GM13976 (cell line): ENCODE data around the gene PTGR3.

Experiments
- DNase-seq: peaks from one replicate; pipeline ENCODE4 v3.0.0; 2012; ENCODE audit warnings: low spot score
- in situ Hi-C: fragments of 300-500 bp; cut with MboI; formaldehyde crosslinking; loops from one replicate; pipeline ENCODE4 v1.12.0; 2022; ENCODE audit warnings: low sequenced_read_pairs, mixed read lengths, inconsistent platforms; ENCODE audit not compliant: unreplicated experiment
- TF ChIP-seq, protein P1 (sequence below): IDR thresholded peaks from 2 replicates; pipeline ENCODE4 v1.5.1; 2012; ENCODE audit warnings: borderline replicate concordance, mild to moderate bottlenecking; ENCODE audit not compliant: insufficient read depth; ENCODE audit errors: extremely low read depth, missing control alignments, control extremely low read depth

Gene PTGR3

GRCh38 chr18:75216212-75216910 lies 7.4 kb upstream of the PTGR3 start:
- in situ Hi-C loops = no loop called here
- TF ChIP-seq, protein P1, sequence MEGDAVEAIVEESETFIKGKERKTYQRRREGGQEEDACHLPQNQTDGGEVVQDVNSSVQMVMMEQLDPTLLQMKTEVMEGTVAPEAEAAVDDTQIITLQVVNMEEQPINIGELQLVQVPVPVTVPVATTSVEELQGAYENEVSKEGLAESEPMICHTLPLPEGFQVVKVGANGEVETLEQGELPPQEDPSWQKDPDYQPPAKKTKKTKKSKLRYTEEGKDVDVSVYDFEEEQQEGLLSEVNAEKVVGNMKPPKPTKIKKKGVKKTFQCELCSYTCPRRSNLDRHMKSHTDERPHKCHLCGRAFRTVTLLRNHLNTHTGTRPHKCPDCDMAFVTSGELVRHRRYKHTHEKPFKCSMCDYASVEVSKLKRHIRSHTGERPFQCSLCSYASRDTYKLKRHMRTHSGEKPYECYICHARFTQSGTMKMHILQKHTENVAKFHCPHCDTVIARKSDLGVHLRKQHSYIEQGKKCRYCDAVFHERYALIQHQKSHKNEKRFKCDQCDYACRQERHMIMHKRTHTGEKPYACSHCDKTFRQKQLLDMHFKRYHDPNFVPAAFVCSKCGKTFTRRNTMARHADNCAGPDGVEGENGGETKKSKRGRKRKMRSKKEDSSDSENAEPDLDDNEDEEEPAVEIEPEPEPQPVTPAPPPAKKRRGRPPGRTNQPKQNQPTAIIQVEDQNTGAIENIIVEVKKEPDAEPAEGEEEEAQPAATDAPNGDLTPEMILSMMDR = no peak
- no peak for DNase-seq

- DNase-seq = no peak
- in situ Hi-C loops = no loop called here
- TF ChIP-seq, protein P1 = no peak
Measured at GRCh38 chr18:75215663-75216062, 6.7 kb upstream of the PTGR3 start.

DNA sequence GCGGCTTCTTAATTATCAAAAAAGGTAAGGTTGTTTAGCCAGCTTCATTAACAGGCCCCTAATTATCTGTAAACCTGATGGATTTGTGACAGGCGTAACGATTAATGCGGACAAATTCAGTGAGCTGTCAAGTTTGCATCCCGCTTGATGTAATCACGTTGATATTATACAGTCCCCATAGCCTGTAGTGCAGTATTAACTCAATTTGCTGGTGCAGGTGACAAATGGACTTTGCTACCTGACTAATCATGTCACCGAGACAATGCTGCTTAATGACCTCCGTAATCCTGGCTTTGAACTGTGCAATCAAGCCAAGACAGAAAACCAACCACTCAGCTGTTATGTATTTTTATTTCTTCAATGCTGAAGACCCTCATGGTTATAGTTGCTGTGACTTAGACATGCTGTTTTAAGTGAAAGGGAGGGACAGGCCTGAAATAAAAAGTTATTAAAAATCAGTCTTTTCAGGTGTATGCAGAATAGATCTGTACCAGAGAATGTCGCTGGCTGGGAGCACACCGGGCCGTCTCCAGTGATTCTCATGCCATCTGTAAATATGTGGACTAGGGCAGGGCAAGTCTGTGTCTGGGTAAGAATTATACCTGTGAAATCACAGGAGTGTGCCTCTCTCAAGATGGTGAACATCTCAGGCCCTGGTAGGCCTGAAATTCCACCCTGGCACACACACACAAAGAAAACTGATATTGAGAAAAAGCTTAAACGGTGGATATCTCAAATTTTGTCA lies 6.0 kb upstream of the PTGR3 start:
- DNase-seq = no peak
- in situ Hi-C loops = no loop called here
- TF ChIP-seq, protein P1 = no peak

DNA sequence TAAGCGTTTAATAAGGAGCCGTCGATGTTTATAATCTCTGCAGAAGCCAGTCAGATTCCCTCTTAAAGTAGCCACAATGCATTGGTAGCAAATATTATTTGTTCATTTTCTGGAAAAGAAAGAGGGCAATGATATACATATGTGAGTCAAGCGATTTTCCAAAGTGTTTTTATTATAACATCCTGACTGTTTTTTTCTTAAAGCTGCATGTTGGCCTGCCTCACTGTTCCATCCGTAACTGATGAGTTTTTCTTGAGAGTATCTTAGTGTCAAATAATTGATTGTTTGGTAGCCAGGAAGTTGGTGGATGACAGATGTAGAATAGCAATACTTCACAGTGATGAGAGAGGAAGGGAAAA lies 5.4 kb upstream of the PTGR3 start:
- in situ Hi-C loops = no loop called here
- DNase-seq = no peak
- TF ChIP-seq, protein P1 = no peak

DNA sequence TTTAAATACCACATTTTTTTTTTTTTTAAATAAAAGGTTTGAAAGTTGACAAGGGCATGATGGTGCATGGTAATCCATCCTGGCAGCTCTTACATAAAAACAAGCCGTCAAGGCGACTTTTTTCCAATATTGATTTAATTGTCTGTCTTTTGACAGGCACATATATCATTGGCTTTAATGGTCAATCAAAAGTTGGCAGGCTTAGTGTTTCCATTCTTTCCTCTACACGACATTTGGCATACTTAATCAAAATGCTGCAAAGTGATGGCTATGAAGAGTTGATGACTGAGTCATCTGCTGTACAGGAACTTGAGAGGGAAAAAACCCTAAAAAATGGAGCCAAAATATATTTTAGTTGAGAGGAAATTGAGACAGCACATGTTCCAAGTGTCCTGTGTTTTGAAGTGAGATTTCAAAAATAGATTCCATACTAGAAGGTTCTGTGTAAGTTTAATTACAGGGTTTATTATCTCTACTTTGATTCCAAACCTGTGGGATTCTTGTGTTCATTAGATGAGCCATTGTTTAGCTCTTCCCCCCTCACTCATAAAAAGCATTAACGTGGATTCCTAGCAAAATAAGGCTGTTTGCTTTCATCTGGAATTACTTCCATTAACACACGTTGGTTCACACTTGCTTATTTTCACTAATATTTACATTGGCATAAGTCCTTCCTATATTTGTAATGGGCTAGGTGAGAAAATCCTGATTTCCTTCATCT lies 4.8 kb upstream of the PTGR3 start:
- TF ChIP-seq, protein P1 = no peak
- DNase-seq = no peak
- in situ Hi-C loops = no loop called here

DNA sequence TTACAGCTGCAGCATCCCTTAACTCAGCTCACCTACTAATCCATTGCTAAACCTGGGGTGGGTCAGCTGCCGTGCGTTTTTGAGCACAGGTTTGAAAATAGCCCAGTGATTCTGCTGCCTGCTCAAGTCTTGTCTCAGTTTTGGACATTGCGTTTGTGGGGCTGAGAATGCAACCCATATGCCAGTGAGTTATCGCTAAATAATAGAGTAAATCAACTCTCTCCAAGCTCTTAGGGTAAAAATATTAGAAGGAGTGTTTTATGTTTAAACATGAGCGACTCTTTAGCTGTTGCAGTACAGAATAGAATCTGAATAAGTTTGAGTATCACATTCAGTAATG lies 3.8 kb upstream of the PTGR3 start:
- TF ChIP-seq, protein P1 = no peak
- DNase-seq = no peak
- in situ Hi-C loops = no loop called here
